Activated gamma-delta T cell treated with Interleukin-2 at 50 U/mL for 16 hours (primary cell): ENCODE results near the gene COL27A1.

ENCODE experiments used
- DNase-seq: peaks from one replicate; pipeline ENCODE4 v3.0.0-alpha.2; 2020

The COL27A1 gene

GRCh38 chr9:114155263-114155994 is at the start of gene COL27A1:
Gene COL27A1 (plus strand): TSS chr9:114155537. CDS start chr9:114155951, 414 bp downstream.
- peak; percentile 74 for DNase-seq

- no peak for DNase-seq
Observed at GRCh38 chr9:114107286-114108001, 47.9 kb upstream of the COL27A1 start.

GRCh38 chr9:114108016-114108833 is 47.1 kb upstream of the COL27A1 start:
- DNase-seq: peak; percentile 14

GRCh38 chr9:114109124-114109523 is 46.2 kb upstream of the COL27A1 start:
- DNase-seq: no peak

GRCh38 chr9:114110180-114110579 is 45.2 kb upstream of the COL27A1 start:
- DNase-seq: no peak

GRCh38 chr9:114112325-114112724 is 43.0 kb upstream of the COL27A1 start:
- no peak for DNase-seq

GRCh38 chr9:114112778-114113584 is 42.4 kb upstream of the COL27A1 start:
- DNase-seq: no peak

GRCh38 chr9:114114364-114114763 is 41.0 kb upstream of the COL27A1 start:
- no peak for DNase-seq

- no peak for DNase-seq
Observed at GRCh38 chr9:114115654-114116125, 39.6 kb upstream of the COL27A1 start.

- no peak for DNase-seq
Observed at GRCh38 chr9:114116126-114116747, 39.1 kb upstream of the COL27A1 start.

- DNase-seq: no peak
Observed at GRCh38 chr9:114117614-114117995, 37.7 kb upstream of the COL27A1 start.

- no peak for DNase-seq
Observed at GRCh38 chr9:114117996-114118830, 37.1 kb upstream of the COL27A1 start.

- no peak for DNase-seq
Observed at GRCh38 chr9:114119242-114120191, 35.8 kb upstream of the COL27A1 start.

- no peak for DNase-seq
Observed at GRCh38 chr9:114120192-114121014, 34.9 kb upstream of the COL27A1 start.

- DNase-seq: no peak
Observed at GRCh38 chr9:114121227-114122135, 33.9 kb upstream of the COL27A1 start.

GRCh38 chr9:114122136-114123027 is 33.0 kb upstream of the COL27A1 start:
- DNase-seq: no peak
